H1 (cell line): ENCODE data around the gene SLC44A5. TPM values are rescaled to one million over a fixed set of nuclear protein-coding genes. Genes with fewer than 3 reads are reported as not detected.
A peak's percentile ranks its signal among the peaks of the same experiment; 100 is the strongest.

Source experiments
- CTCF ChIA-PET: fragments of 300-600 bp; sonication (Branson Sonifier 250); formaldehyde crosslinking; loops from one replicate; lab custom pipeline; 2021; ENCODE audit not compliant: partially characterized antibody; lab: Charles Lee
- POLR2A ChIA-PET: fragments of 300-600 bp; sonication (Branson Sonifier 250); formaldehyde crosslinking; loops from one replicate; lab custom pipeline; 2021; ENCODE audit warnings: inconsistent platforms; ENCODE audit not compliant: partially characterized antibody; lab: Charles Lee
- DNase-seq, 2 experiments: peaks; one replicate each; pipeline versions ENCODE4 v3.0.0 to v3.0.0-alpha.2; 2010 to 2022; ENCODE audit warnings: low spot score in 2 of 2, low read depth in 1 of 2, mixed read lengths in 1 of 2
- FAIRE-seq: peaks from 2 replicates; lab custom pipeline; 2011; peaks lifted over from hg19 to GRCh38; lab: Jason Lieb, UNC
- H2AFZ ChIP-seq: 2 replicates; pipeline ENCODE4 v1.8.1; 2012; ENCODE audit warnings: low read length, inconsistent platforms
- H2AK5ac ChIP-seq: 2 replicates; pipeline ENCODE4 v1.6.1; 2013; ENCODE audit warnings: low read depth, low read length
- H2BK120ac ChIP-seq: replicated peaks from 2 replicates; pipeline ENCODE3; 2013; ENCODE audit warnings: low read depth, low read length, inconsistent platforms
- H2BK12ac ChIP-seq: 2 replicates; pipeline ENCODE4 v1.6.1; 2013; ENCODE audit warnings: low read depth, low read length
- H2BK15ac ChIP-seq: 2 replicates; pipeline ENCODE4 v1.6.1; 2013; ENCODE audit warnings: low read length
- H2BK20ac ChIP-seq: 2 replicates; pipeline ENCODE4 v1.6.1; 2013; ENCODE audit warnings: low read length
- H2BK5ac ChIP-seq: 2 replicates; pipeline ENCODE4 v1.6.1; 2013; ENCODE audit warnings: low read depth, low read length
- H3K14ac ChIP-seq: 2 replicates; pipeline ENCODE4 v1.6.1; 2013; ENCODE audit warnings: inconsistent platforms; ENCODE audit not compliant: insufficient read length
- H3K18ac ChIP-seq: 2 replicates; pipeline ENCODE4 v1.6.1; 2013; ENCODE audit warnings: low read length; ENCODE audit errors: extremely low read depth
- H3K23ac ChIP-seq: 2 replicates; pipeline ENCODE4 v1.6.1; 2013; ENCODE audit warnings: inconsistent platforms; ENCODE audit not compliant: insufficient read length
- H3K23me2 ChIP-seq: 2 replicates; pipeline ENCODE4 v1.6.1; 2013; ENCODE audit warnings: low read depth, low read length
- H3K27ac ChIP-seq: 2 replicates; pipeline ENCODE4 v1.6.1; 2011; ENCODE audit warnings: low read depth, low read length, inconsistent platforms
- H3K27me3 ChIP-seq, 4 experiments: replicated peaks in 1 of 4; 1 replicate in 1 of 4; 2 replicates in 3 of 4; pipeline versions ENCODE4 v1.6.1 to v1.8.1; 2011 to 2013; ENCODE audit warnings: low read length in 3 of 4, mild to moderate bottlenecking in 3 of 4, inconsistent platforms in 2 of 4, mixed read lengths in 2 of 4, moderate library complexity in 1 of 4; ENCODE audit not compliant: control insufficient read depth in 3 of 4, insufficient read depth in 3 of 4; ENCODE audit errors: extremely low read depth in 1 of 4
- H3K36me3 ChIP-seq, 4 experiments: 2 replicates each; pipeline versions ENCODE4 v1.6.1 to v1.8.1; 2011 to 2013; ENCODE audit warnings: mild to moderate bottlenecking in 4 of 4, low read length in 3 of 4, moderate library complexity in 2 of 4, control low read depth in 1 of 4, inconsistent platforms in 1 of 4; ENCODE audit not compliant: insufficient read depth in 4 of 4, control insufficient read depth in 2 of 4
- H3K4ac ChIP-seq: replicated peaks from 2 replicates; pipeline ENCODE3; 2013; ENCODE audit warnings: low read length, low read depth, mixed read lengths, inconsistent platforms; ENCODE audit not compliant: insufficient read length
- H3K4me1 ChIP-seq, 4 experiments: replicated peaks in 1 of 4; 1 replicate in 1 of 4; 2 replicates in 3 of 4; pipeline versions ENCODE4 v1.6.1 to v1.8.1; 2011 to 2013; ENCODE audit warnings: low read length in 3 of 4, inconsistent platforms in 2 of 4, mixed read lengths in 1 of 4; ENCODE audit not compliant: insufficient read depth in 4 of 4, control insufficient read depth in 3 of 4
- H3K4me2 ChIP-seq, 2 experiments: 2 replicates each; pipeline versions ENCODE4 v1.6.1 to v1.8.1; 2011 to 2013; ENCODE audit warnings: low read depth in 2 of 2, low read length in 2 of 2, control low read depth in 1 of 2, inconsistent platforms in 1 of 2, mild to moderate bottlenecking in 1 of 2; ENCODE audit not compliant: insufficient read depth in 1 of 2
- H3K4me3 ChIP-seq, 4 experiments: fragments of 200-600, 300-600 bp in 1 of 4; sonication (generic), shearing (Covaris generic), sonication (Bioruptor Twin) in 1 of 4; 2 replicates each; pipeline versions ENCODE4 v1.5.1 to v1.8.1; 2011 to 2016; ENCODE audit warnings: low read length in 4 of 4, low read depth in 3 of 4, control low read depth in 2 of 4, inconsistent platforms in 2 of 4, mild to moderate bottlenecking in 2 of 4, mixed read lengths in 1 of 4, moderate library complexity in 1 of 4; ENCODE audit not compliant: insufficient read depth in 2 of 4; ENCODE audit errors: extremely low read depth in 1 of 4
- H3K56ac ChIP-seq: replicated peaks from 2 replicates; pipeline ENCODE3; 2013; ENCODE audit warnings: low read depth, mild to moderate bottlenecking, mixed read lengths, low read length, inconsistent platforms; ENCODE audit not compliant: insufficient read length
- H3K79me1 ChIP-seq: 2 replicates; pipeline ENCODE4 v1.6.1; 2013; ENCODE audit warnings: low read depth, low read length, control low read depth
- H3K79me2 ChIP-seq, 2 experiments: 2 replicates each; pipeline versions ENCODE4 v1.6.1 to v1.8.1; 2012 to 2013; ENCODE audit warnings: low read length in 2 of 2, mild to moderate bottlenecking in 2 of 2, inconsistent platforms in 1 of 2; ENCODE audit not compliant: insufficient read depth in 2 of 2, control insufficient read depth in 1 of 2
- H3K9ac ChIP-seq, 4 experiments: replicated peaks in 1 of 4; 1 replicate in 1 of 4; 2 replicates in 3 of 4; pipeline versions ENCODE4 v1.6.1 to v1.8.1; 2011 to 2013; ENCODE audit warnings: low read depth in 3 of 4, low read length in 3 of 4, control low read depth in 2 of 4, mild to moderate bottlenecking in 2 of 4, moderate library complexity in 2 of 4, inconsistent platforms in 1 of 4; ENCODE audit errors: extremely low read depth in 1 of 4
- H3K9me3 ChIP-seq, 2 experiments: 2 replicates each; pipeline versions ENCODE4 v1.6.1 to v1.8.1; 2012 to 2013; ENCODE audit warnings: mild to moderate bottlenecking in 2 of 2, moderate library complexity in 2 of 2, control low read depth in 1 of 2, inconsistent platforms in 1 of 2, low read depth in 1 of 2, low read length in 1 of 2, mixed read lengths in 1 of 2; ENCODE audit not compliant: insufficient read depth in 2 of 2
- H4K20me1 ChIP-seq, 2 experiments: replicated peaks in 1 of 2; 2 replicates each; pipeline versions ENCODE3 to v1.8.1; 2011 to 2013; ENCODE audit warnings: inconsistent platforms in 2 of 2, low read length in 2 of 2, mild to moderate bottlenecking in 1 of 2; ENCODE audit not compliant: insufficient read depth in 2 of 2, control insufficient read depth in 1 of 2
- H4K5ac ChIP-seq: 2 replicates; pipeline ENCODE4 v1.6.1; 2013; ENCODE audit warnings: low read length, low read depth, mixed read lengths, inconsistent platforms; ENCODE audit not compliant: insufficient read length
- H4K8ac ChIP-seq: 2 replicates; pipeline ENCODE4 v1.8.0; 2013; ENCODE audit warnings: mild to moderate bottlenecking, moderate library complexity, low read length, inconsistent platforms; ENCODE audit not compliant: insufficient read depth; ENCODE audit errors: extremely low read depth
- H4K91ac ChIP-seq: replicated peaks from 2 replicates; pipeline ENCODE3; 2013; ENCODE audit warnings: low read length, mixed read lengths, inconsistent platforms; ENCODE audit not compliant: insufficient read length
- EP300 ChIP-seq, 2 experiments: IDR thresholded peaks; 1 replicate in 1 of 2; 2 replicates in 1 of 2; pipeline ENCODE4 v1.6.1; 2011 to 2012; ENCODE audit warnings: low read depth in 2 of 2, low read length in 2 of 2, mild to moderate bottlenecking in 2 of 2, borderline replicate concordance in 1 of 2, inconsistent platforms in 1 of 2, moderate library complexity in 1 of 2
- EZH2 ChIP-seq: fragments of 200-600 bp; sonication (generic); IDR thresholded peaks from 2 replicates; pipeline ENCODE4 v1.7.1; 2012; ENCODE audit warnings: low read depth, mild to moderate bottlenecking, moderate library complexity, low read length, inconsistent platforms; ENCODE audit not compliant: severe bottlenecking
- HDAC2 ChIP-seq, 2 experiments: fragments of 300-600 bp in 1 of 2; sonication (generic) in 1 of 2; IDR thresholded peaks; 2 replicates each; pipeline ENCODE4 v1.6.1; 2011 to 2012; ENCODE audit warnings: low read depth in 2 of 2, low read length in 2 of 2, mild to moderate bottlenecking in 2 of 2, moderate library complexity in 2 of 2, borderline replicate concordance in 1 of 2, inconsistent platforms in 1 of 2
- PHF8 ChIP-seq: fragments of 200-600 bp; sonication (generic); conservative IDR thresholded peaks from 2 replicates; pipeline ENCODE4 v1.7.1; 2012; ENCODE audit warnings: low read depth, mild to moderate bottlenecking, inconsistent platforms, low read length, moderate library complexity
- SIX5 ChIP-seq: IDR thresholded peaks from 2 replicates; pipeline ENCODE4 v1.6.1; 2011; ENCODE audit warnings: mild to moderate bottlenecking, low read depth, low read length
- SP1 ChIP-seq: IDR thresholded peaks from 2 replicates; pipeline ENCODE4 v1.6.1; 2011; ENCODE audit warnings: low read depth, low read length
- TAF7 ChIP-seq: optimal IDR thresholded peaks from 2 replicates; pipeline ENCODE3; 2011; ENCODE audit warnings: low read depth, mild to moderate bottlenecking, inconsistent platforms, low read length, moderate library complexity, borderline replicate concordance
- WGBS, 2 experiments: shearing (Covaris generic) in 1 of 2; methylation state at CpG; one replicate each; pipeline versions ENCODE4 v1.1.6 to v1.1.7; 2013 to 2015; ENCODE audit warnings: low lambda C conversion rate in 2 of 2, mixed read lengths in 2 of 2, inconsistent platforms in 1 of 2, low coverage in 1 of 2, missing lambda C conversion rate in 1 of 2; ENCODE audit not compliant: insufficient replicate concordance in 2 of 2, insufficient coverage in 1 of 2, insufficient read length in 1 of 2; ENCODE audit errors: extremely low coverage in 1 of 2, missing lambda C conversion rate in 1 of 2; 5-methylcytosine and 5-hydroxymethylcytosine counted together
- polyA plus RNA-seq, 7 experiments: library from polyadenylated mRNA; depleted of rRNA in 3 of 7; stranded (reverse) in 5 of 7; unstranded in 2 of 7; fragments of >200 nt in 5 of 7; fragments of 200-250 nt in 2 of 7; gene quantifications; 1 replicate in 5 of 7; 2 replicates in 1 of 7; 4 replicates in 1 of 7; pipeline versions ENCODE4 v1.2.1 to v1.2.3, GENCODE V29; 2011 to 2013; ENCODE audit warnings: missing spikeins in 2 of 7, mixed read lengths in 2 of 7
- total RNA-seq: library from RNA; stranded (reverse); fragmentation: NEBNext Ultra II Directional; extraction: Animal tissue kit (Norgen Biotek cat#: 25700); gene quantifications from 2 replicates; pipeline ENCODE4 v1.2.1, GENCODE V29; 2021
- TF ChIP-seq, protein P1 (sequence below), 3 experiments: IDR thresholded peaks; 1 replicate in 2 of 3; 2 replicates in 1 of 3; pipeline versions ENCODE4 v1.5.1 to v1.6.1; 2011; ENCODE audit warnings: low read length in 3 of 3, mild to moderate bottlenecking in 3 of 3, inconsistent platforms in 2 of 3, low read depth in 1 of 3, moderate library complexity in 1 of 3; ENCODE audit not compliant: insufficient read depth in 1 of 3; ENCODE audit errors: control extremely low read depth in 1 of 3

Gene SLC44A5
- total and polyA plus RNA-seq, 2 of the 8 experiments (the other 6 are each of a cell fraction or from before 2014, with no cell fraction given) = 1.8 to 3.3 TPM

DNA sequence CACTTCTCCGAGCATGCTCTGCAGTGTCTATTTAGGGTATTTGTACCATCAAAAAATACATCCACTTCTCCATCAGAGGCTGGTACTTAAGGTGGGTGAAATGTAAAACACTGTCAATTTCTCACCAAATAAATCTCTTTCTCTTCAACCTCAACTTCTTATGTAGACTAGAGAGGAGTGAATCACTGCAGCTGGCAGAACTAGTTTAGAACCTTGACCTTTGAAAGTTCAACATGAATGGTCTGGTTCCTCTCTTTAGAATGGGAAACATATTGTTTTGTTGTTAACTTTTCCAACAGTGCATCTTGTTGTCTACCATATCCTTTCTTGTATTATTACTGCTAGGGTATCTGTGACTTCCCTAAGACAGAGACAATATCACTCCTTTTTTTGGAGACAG, 20.1 kb upstream of the SLC44A5 start:
- no peak overlapping the region for H3K4me2 ChIP-seq
- no peaks in the 10 kb centered on the region for H3K36me3 ChIP-seq
- no peaks in the 10 kb centered on the region for H3K79me1 ChIP-seq
- H2BK20ac ChIP-seq = no peak overlapping the region
- H3K27me3 ChIP-seq = peaks cover 0 to 1% (median 0%) of the 10 kb centered on the region in 4 experiments; a peak in 1 of 7 replicates
- no peak overlapping the region for H2BK5ac ChIP-seq
- H4K20me1 ChIP-seq = peaks cover 0 to 2% of the 10 kb centered on the region in 2 experiments
- TF ChIP-seq HDAC2 (IDR thresholded peaks at IDR 0.05; ENCODE audit: borderline replicate concordance in 1 of 2, low read depth in 2 of 2, low read length in 2 of 2) (no peak), PHF8 (no peak), SP1 (no peak), TAF7 (no peak), EZH2 (no peak), SIX5 (no peak), EP300 (IDR thresholded peaks at IDR 0.05; ENCODE audit: borderline replicate concordance in 1 of 2, low read depth in 2 of 2, low read length in 2 of 2) (no peak)
- TF ChIP-seq, protein P1, sequence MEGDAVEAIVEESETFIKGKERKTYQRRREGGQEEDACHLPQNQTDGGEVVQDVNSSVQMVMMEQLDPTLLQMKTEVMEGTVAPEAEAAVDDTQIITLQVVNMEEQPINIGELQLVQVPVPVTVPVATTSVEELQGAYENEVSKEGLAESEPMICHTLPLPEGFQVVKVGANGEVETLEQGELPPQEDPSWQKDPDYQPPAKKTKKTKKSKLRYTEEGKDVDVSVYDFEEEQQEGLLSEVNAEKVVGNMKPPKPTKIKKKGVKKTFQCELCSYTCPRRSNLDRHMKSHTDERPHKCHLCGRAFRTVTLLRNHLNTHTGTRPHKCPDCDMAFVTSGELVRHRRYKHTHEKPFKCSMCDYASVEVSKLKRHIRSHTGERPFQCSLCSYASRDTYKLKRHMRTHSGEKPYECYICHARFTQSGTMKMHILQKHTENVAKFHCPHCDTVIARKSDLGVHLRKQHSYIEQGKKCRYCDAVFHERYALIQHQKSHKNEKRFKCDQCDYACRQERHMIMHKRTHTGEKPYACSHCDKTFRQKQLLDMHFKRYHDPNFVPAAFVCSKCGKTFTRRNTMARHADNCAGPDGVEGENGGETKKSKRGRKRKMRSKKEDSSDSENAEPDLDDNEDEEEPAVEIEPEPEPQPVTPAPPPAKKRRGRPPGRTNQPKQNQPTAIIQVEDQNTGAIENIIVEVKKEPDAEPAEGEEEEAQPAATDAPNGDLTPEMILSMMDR (IDR thresholded peaks at IDR 0.05; ENCODE audit: control extremely low read depth in 1 of 3, insufficient read depth in 1 of 3, low read depth in 1 of 3, low read length in 3 of 3) = no peak
- CTCF ChIA-PET = interaction anchor here (0.6 to 7.0 kb wide), 11 partner anchors 14 to 449 kb away, joined by 3 to 94 read pairs (median 7); no protein-coding TSS in a partner anchor
- no peak overlapping the region for H3K14ac ChIP-seq
- H4K5ac ChIP-seq = no peak overlapping the region
- WGBS, 2 experiments = 93% methylated on average over 1 of the region's 1 CpG; no CpG with 5 or more reads in 1 of the 2 experiments
- H2BK12ac ChIP-seq = no peak overlapping the region
- H3K4ac ChIP-seq = no peak overlapping the region
- no peak overlapping the region for H4K91ac ChIP-seq
- H2BK120ac ChIP-seq = no peak overlapping the region
- H4K8ac ChIP-seq = no peak overlapping the region
- H3K56ac ChIP-seq = no peak overlapping the region
- DNase-seq = no peak
- no peak overlapping the region for H3K27ac ChIP-seq
- FAIRE-seq = no peak
- no peak overlapping the region for H3K18ac ChIP-seq
- no peak overlapping the region for H2AFZ ChIP-seq
- no peak overlapping the region for H2AK5ac ChIP-seq
- H3K4me3 ChIP-seq = no peak overlapping the region
- peak overlapping the region; percentile 37; the same call in 1 of the 2 replicates for H2BK15ac ChIP-seq
- H3K23me2 ChIP-seq = no peaks in the 10 kb centered on the region
- no peak overlapping the region for H3K9ac ChIP-seq
- peaks cover 0 to 6% (median under 1%) of the 10 kb centered on the region in 4 experiments; a peak in 4 of 7 replicates for H3K4me1 ChIP-seq
- H3K9me3 ChIP-seq = no peaks in the 10 kb centered on the region
- no peak overlapping the region for H3K23ac ChIP-seq
- H3K79me2 ChIP-seq = no peaks in the 10 kb centered on the region
- POLR2A ChIA-PET = interaction anchor here (1.1 to 1.2 kb wide), 2 partner anchors 41 to 43 kb away, joined by 3 read pairs; no protein-coding TSS in a partner anchor
